HepG2 (cell line): ENCODE measurements around the gene RNF213. TPM values are rescaled to one million over a fixed set of nuclear protein-coding genes. Genes with fewer than 3 reads are reported as not detected.
"Not testable (repeated sequence)": the region's sequence is repeated elsewhere in the genome, so short reads cannot be mapped to it uniquely, and the experiment has no call there.

Experiments used
- ATAC-seq: fragments of 200-7000 bp; cut with Tn5 transposase; 3 replicates; pipeline ENCODE4 v1.9.1; 2020; ENCODE audit warnings: mild to moderate bottlenecking, moderate library complexity
- BruUV-seq: library from RNA; stranded (reverse); fragments of 400-500 nt; replicated peaks from 2 replicates; lab custom pipeline; 2021; lab: Mats Ljungman, UMichigan
- CTCF ChIA-PET: fragments of 300-600 bp; formaldehyde crosslinking; extraction: SDS; loops from one replicate; lab custom pipeline; 2021; ENCODE audit warnings: low total read pairs, inconsistent platforms, low intra/inter-chr PET ratio; lab: Yijun Ruan, JAX
- POLR2A ChIA-PET: fragments of 350-600 bp; sonication (Branson Sonifier 250); formaldehyde crosslinking; loops from one replicate; lab custom pipeline; 2020; ENCODE audit warnings: antibody characterized with exemption, inconsistent platforms; lab: Yijun Ruan, JAX
- DNase-seq: peaks from one replicate; pipeline ENCODE4 v3.0.0-alpha.2; 2015; ENCODE audit warnings: low spot score
- FAIRE-seq: peaks from 3 replicates; lab custom pipeline; 2011; peaks lifted over from hg19 to GRCh38; lab: Jason Lieb, UNC
- H2AFZ ChIP-seq: one replicate; pipeline ENCODE4 v1.6.1; 2011; ENCODE audit warnings: low read length, inconsistent platforms
- H3K27ac ChIP-seq: fragments of 300-600 bp; 3 replicates; pipeline ENCODE4 v1.8.0; 2011; ENCODE audit warnings: mixed run types, mild to moderate bottlenecking, mixed read lengths, low read length, inconsistent platforms; ENCODE audit not compliant: insufficient read depth; ENCODE audit errors: extremely low read length
- H3K27me3 ChIP-seq, 2 experiments: fragments of 200-600 bp in 1 of 2; 2 replicates in 1 of 2; 3 replicates in 1 of 2; pipeline versions ENCODE4 v1.6.0 to v1.8.0; 2011; ENCODE audit warnings: low read length in 2 of 2, mild to moderate bottlenecking in 2 of 2, moderate library complexity in 2 of 2, inconsistent platforms in 1 of 2; ENCODE audit not compliant: insufficient read depth in 2 of 2, control insufficient read depth in 1 of 2
- H3K36me3 ChIP-seq, 2 experiments: fragments of 200-600 bp in 1 of 2; replicated peaks in 1 of 2; 2 replicates in 1 of 2; 3 replicates in 1 of 2; pipeline versions ENCODE4 v1.5.1 to v1.8.0; 2011; ENCODE audit warnings: low read length in 2 of 2, inconsistent platforms in 1 of 2; ENCODE audit not compliant: insufficient read depth in 2 of 2, control insufficient read depth in 1 of 2
- H3K4me1 ChIP-seq: 2 replicates; pipeline ENCODE4 v1.5.1; 2012; ENCODE audit warnings: low read length, inconsistent platforms; ENCODE audit not compliant: insufficient read depth
- H3K4me2 ChIP-seq: 2 replicates; pipeline ENCODE4 v1.6.0; 2011; ENCODE audit warnings: low read depth, low read length, inconsistent platforms
- H3K4me3 ChIP-seq, 3 experiments: fragments of 200-600 bp in 1 of 3; sonication (generic), shearing (Covaris generic) in 1 of 3; replicated peaks in 1 of 3; 2 replicates each; pipeline ENCODE4 v1.5.1; 2011 to 2016; ENCODE audit warnings: low read length in 3 of 3, inconsistent platforms in 2 of 3, low read depth in 2 of 3, mild to moderate bottlenecking in 2 of 3, control low read depth in 1 of 3, mixed read lengths in 1 of 3; ENCODE audit not compliant: insufficient read depth in 1 of 3
- H3K79me2 ChIP-seq: one replicate; pipeline ENCODE4 v1.6.1; 2011; ENCODE audit warnings: low read length, inconsistent platforms; ENCODE audit not compliant: insufficient read depth
- H3K9ac ChIP-seq: 2 replicates; pipeline ENCODE4 v1.6.0; 2011; ENCODE audit warnings: mild to moderate bottlenecking, low read depth, low read length, inconsistent platforms; ENCODE audit not compliant: insufficient read depth
- H3K9me3 ChIP-seq: 2 replicates; pipeline ENCODE4 v1.5.1; 2012; ENCODE audit warnings: mild to moderate bottlenecking, low read length
- H4K20me1 ChIP-seq: 2 replicates; pipeline ENCODE4 v1.6.0; 2011; ENCODE audit warnings: inconsistent platforms, mild to moderate bottlenecking, low read length, moderate library complexity; ENCODE audit not compliant: insufficient read depth
- KAT2B ChIP-seq: fragments of 150-350 bp; IDR thresholded peaks from 2 replicates; pipeline ENCODE4 v1.6.1; 2014; ENCODE audit warnings: low read depth, low read length, borderline replicate concordance
- KLF13 ChIP-seq: sonication (generic); formaldehyde crosslinking; IDR thresholded peaks from 2 replicates; pipeline ENCODE4 v1.4.0; 2020; ENCODE audit warnings: mild to moderate bottlenecking, missing genetic modification reagents
- TOE1 ChIP-seq: sonication (generic); formaldehyde crosslinking; IDR thresholded peaks from 2 replicates; pipeline ENCODE4 v1.4.0; 2020; ENCODE audit warnings: mild to moderate bottlenecking, missing genetic modification reagents
- ZBTB44 ChIP-seq: sonication (generic); formaldehyde crosslinking; IDR thresholded peaks from 2 replicates; pipeline ENCODE4 v1.4.0; 2020; ENCODE audit warnings: missing genetic modification reagents
- ZFX ChIP-seq: sonication (generic); formaldehyde crosslinking; IDR thresholded peaks from 2 replicates; pipeline ENCODE4 v1.4.0; 2020; ENCODE audit warnings: mild to moderate bottlenecking, low read depth, missing genetic modification reagents, moderate library complexity
- ZNF431 ChIP-seq: sonication (generic); formaldehyde crosslinking; IDR thresholded peaks from 2 replicates; pipeline ENCODE4 v1.9.0; 2022; ENCODE audit warnings: missing genetic modification reagents, low read depth, mild to moderate bottlenecking, borderline replicate concordance
- ZSCAN30 ChIP-seq: sonication (generic); formaldehyde crosslinking; IDR thresholded peaks from 2 replicates; pipeline ENCODE4 v1.5.0; 2020; ENCODE audit warnings: mild to moderate bottlenecking, missing genetic modification reagents
- WGBS: methylation state at CpG from one replicate; pipeline ENCODE4 v1.1.6; 2017; ENCODE audit warnings: low lambda C conversion rate; 5-methylcytosine and 5-hydroxymethylcytosine counted together
- in situ Hi-C: cut with HindIII; loops from 2 replicates; pipeline ENCODE4 v1.10.0; 2017; ENCODE audit warnings: low pct_unique_long_range_greater_than_20kb; ENCODE audit not compliant: extremely low pct_ligation_motif_present
- intact Hi-C: fragments of 100-400 bp; cut with micrococcal nuclease; formaldehyde crosslinking; loops from one replicate; pipeline ENCODE4 v1.10.0; 2022; ENCODE audit not compliant: unreplicated experiment
- polyA plus RNA-seq, 8 experiments: library from polyadenylated mRNA; depleted of rRNA in 3 of 8; stranded (reverse) in 7 of 8; unstranded in 1 of 8; fragments of >200 nt; fragmentation: Illumina TruSeq in 4 of 8; extraction: Trizol in 4 of 8; gene quantifications; 2 replicates each; pipeline versions ENCODE4 v1.2.1 to v1.2.3, GENCODE V29; 2011 to 2016; ENCODE audit warnings: low read depth in 4 of 8, missing spikeins in 1 of 8, mixed read lengths in 1 of 8; ENCODE audit not compliant: insufficient read depth in 1 of 8
- total RNA-seq, 5 experiments: library from RNA; depleted of rRNA; stranded (reverse); fragments of >200 nt; fragmentation: Illumina TruSeq; extraction: Trizol; gene quantifications; 2 replicates each; pipeline ENCODE4 v1.2.3, GENCODE V29; 2016; ENCODE audit warnings: low read depth in 1 of 5
- TF ChIP-seq, protein P1 (sequence below): IDR thresholded peaks from 2 replicates; pipeline ENCODE4 v1.6.1; 2016; ENCODE audit warnings: low read depth
- TF ChIP-seq, protein P2 (sequence below): sonication (generic); formaldehyde crosslinking; IDR thresholded peaks from 2 replicates; pipeline ENCODE4 v1.9.0; 2021; ENCODE audit warnings: missing genetic modification reagents, borderline replicate concordance

Gene RNF213
- total and polyA plus RNA-seq, 2 of the 13 experiments (the other 11 are each of a cell fraction or from before 2014, with no cell fraction given) = 38.6 to 38.7 TPM

DNA sequence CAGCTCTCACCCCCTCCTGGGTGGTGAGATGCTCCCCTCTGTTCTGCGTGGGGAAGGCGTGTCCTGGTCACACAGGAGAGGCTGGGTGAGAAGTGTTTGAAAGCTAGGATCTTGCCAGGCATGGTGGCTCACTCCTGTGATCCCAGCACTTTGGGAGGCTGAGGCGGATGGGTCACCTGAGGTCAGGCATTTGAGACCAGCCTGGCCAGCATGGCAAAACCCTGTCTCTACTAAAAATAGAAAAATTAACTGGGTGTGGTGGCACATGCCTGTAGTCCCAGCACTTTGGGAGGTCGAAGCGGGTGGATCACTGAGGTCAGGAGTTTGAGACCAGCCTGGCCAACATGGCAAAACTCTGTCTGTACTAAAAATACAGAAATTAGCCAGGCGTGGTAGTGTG, 16.2 kb upstream of the RNF213 start:
- H3K36me3 ChIP-seq = peaks cover 6 to 20% of the 10 kb centered on the region in 2 experiments; a peak in 4 of 5 replicates
- H3K27me3 ChIP-seq, intact Hi-C loops, H3K27ac ChIP-seq, H2AFZ ChIP-seq, in situ Hi-C loops, H3K4me2 ChIP-seq, H3K79me2 ChIP-seq, H4K20me1 ChIP-seq, DNase-seq, CTCF ChIA-PET, H3K4me1 ChIP-seq, H3K9me3 ChIP-seq, H3K9ac ChIP-seq, H3K4me3 ChIP-seq, BruUV-seq, FAIRE-seq, ATAC-seq: not testable (repeated sequence)
- POLR2A ChIA-PET = interaction anchor here (0.8 kb wide), 1 partner anchor 15 kb away, joined by 3 read pairs; no protein-coding TSS in a partner anchor
- WGBS = 95% methylated on average over 6 of the region's 6 CpGs

- 93% methylated on average over 22 of the region's 22 CpGs for WGBS
- in situ Hi-C loops = no loop called here
- POLR2A ChIA-PET = no interaction called here
- CTCF ChIA-PET = no interaction called here
- Histone ChIP-seq H3K9ac (no peak overlapping the region), H2AFZ (no peak overlapping the region), H3K9me3 (no peaks in the 10 kb centered on the region), H3K4me1 (no peaks in the 10 kb centered on the region)
- BruUV-seq = no TSS peak
- ATAC-seq = no peak
- TF ChIP-seq, protein P1, sequence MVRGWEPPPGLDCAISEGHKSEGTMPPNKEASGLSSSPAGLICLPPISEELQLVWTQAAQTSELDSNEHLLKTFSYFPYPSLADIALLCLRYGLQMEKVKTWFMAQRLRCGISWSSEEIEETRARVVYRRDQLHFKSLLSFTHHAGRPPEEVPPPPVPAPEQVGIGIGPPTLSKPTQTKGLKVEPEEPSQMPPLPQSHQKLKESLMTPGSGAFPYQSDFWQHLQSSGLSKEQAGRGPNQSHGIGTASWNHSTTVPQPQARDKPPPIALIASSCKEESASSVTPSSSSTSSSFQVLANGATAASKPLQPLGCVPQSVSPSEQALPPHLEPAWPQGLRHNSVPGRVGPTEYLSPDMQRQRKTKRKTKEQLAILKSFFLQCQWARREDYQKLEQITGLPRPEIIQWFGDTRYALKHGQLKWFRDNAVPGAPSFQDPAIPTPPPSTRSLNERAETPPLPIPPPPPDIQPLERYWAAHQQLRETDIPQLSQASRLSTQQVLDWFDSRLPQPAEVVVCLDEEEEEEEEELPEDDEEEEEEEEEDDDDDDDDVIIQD (CRISPR knock-in tag) = no peak
- TF ChIP-seq ZNF431 (CRISPR knock-in tag) = no peak
- TF ChIP-seq KAT2B = no peak
- TF ChIP-seq TOE1 (CRISPR knock-in tag) = no peak
- no peak for TF ChIP-seq ZFX (CRISPR knock-in tag)
- TF ChIP-seq, protein P2, sequence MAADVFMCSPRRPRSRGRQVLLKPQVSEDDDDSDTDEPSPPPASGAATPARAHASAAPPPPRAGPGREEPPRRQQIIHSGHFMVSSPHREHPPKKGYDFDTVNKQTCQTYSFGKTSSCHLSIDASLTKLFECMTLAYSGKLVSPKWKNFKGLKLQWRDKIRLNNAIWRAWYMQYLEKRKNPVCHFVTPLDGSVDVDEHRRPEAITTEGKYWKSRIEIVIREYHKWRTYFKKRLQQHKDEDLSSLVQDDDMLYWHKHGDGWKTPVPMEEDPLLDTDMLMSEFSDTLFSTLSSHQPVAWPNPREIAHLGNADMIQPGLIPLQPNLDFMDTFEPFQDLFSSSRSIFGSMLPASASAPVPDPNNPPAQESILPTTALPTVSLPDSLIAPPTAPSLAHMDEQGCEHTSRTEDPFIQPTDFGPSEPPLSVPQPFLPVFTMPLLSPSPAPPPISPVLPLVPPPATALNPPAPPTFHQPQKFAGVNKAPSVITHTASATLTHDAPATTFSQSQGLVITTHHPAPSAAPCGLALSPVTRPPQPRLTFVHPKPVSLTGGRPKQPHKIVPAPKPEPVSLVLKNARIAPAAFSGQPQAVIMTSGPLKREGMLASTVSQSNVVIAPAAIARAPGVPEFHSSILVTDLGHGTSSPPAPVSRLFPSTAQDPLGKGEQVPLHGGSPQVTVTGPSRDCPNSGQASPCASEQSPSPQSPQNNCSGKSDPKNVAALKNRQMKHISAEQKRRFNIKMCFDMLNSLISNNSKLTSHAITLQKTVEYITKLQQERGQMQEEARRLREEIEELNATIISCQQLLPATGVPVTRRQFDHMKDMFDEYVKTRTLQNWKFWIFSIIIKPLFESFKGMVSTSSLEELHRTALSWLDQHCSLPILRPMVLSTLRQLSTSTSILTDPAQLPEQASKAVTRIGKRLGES (CRISPR knock-in tag) = no peak
- no peak for TF ChIP-seq ZSCAN30 (CRISPR knock-in tag)
- no peak for TF ChIP-seq ZBTB44 (CRISPR knock-in tag)
- TF ChIP-seq KLF13 = no peak
- TF ChIP-seq, all 625 proteins: peak for 0
- Histone ChIP-seq H3K4me2 (no peak overlapping the region), H3K36me3 (peaks cover 6 to 20% of the 10 kb centered on the region in 2 experiments; a peak in 4 of 5 replicates), H3K79me2 (no peaks in the 10 kb centered on the region), H3K4me3 (no peak overlapping the region), H3K27me3 (no peaks in the 10 kb centered on the region), H4K20me1 (no peaks in the 10 kb centered on the region), H3K27ac (no peak overlapping the region)
- FAIRE-seq (no peak), DNase-seq (no peak)
- intact Hi-C loops = no loop called here
Measured at GRCh38 chr17:80244871-80245509, 15.7 kb upstream of the RNF213 start.
